ENCODE measurements around the gene CTSF. TPM values are rescaled to one million over a fixed set of nuclear protein-coding genes. Genes with fewer than 3 reads are reported as not detected.

CTSF gene
- total and polyA plus RNA-seq, 2 of the 8 experiments (the other 6 are each of a cell fraction or from before 2014, with no cell fraction given), result 0.58 to 2.3 TPM

DNA sequence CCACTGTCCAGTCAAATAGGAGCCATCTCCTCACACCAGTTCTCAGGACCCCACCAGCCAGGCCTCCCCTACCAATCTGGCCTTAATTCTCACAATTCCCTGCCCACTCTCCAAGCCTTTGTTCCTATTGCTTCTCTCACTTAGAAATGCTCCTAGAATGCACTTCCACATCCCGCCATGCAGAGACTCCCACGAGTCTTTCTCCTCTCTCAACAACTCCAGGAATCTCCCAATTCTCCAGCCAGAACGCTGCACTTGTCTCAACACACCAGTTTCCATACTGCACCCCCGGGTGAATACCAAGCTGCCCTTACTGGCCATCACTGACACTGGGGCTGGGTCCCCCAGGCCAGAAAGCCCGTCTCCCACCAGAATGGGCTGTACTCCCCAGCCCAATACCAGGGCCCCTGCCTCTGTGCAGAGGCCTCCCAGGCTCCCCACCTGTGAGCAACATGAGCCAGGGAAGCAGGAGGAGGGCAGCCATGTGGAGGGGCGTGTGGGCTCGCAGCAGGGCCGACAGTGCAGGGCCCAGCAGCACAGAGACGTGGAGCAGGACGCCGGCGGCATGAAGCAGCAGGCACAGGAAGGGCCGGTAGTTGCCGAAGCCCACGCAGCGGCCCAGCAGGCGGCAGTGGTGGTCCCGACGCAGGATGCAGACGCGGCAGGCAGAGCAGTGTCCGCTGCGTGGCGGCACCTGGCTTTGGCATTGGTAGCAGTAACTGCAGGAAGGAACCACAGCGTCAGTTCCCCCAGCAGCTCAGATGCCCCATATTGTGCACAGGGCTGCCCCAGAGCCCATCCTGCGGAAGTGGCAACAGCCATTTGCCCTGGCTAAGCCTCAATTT, 24.9 kb downstream of the CTSF start (continued):
- TF ChIP-seq, protein P1, sequence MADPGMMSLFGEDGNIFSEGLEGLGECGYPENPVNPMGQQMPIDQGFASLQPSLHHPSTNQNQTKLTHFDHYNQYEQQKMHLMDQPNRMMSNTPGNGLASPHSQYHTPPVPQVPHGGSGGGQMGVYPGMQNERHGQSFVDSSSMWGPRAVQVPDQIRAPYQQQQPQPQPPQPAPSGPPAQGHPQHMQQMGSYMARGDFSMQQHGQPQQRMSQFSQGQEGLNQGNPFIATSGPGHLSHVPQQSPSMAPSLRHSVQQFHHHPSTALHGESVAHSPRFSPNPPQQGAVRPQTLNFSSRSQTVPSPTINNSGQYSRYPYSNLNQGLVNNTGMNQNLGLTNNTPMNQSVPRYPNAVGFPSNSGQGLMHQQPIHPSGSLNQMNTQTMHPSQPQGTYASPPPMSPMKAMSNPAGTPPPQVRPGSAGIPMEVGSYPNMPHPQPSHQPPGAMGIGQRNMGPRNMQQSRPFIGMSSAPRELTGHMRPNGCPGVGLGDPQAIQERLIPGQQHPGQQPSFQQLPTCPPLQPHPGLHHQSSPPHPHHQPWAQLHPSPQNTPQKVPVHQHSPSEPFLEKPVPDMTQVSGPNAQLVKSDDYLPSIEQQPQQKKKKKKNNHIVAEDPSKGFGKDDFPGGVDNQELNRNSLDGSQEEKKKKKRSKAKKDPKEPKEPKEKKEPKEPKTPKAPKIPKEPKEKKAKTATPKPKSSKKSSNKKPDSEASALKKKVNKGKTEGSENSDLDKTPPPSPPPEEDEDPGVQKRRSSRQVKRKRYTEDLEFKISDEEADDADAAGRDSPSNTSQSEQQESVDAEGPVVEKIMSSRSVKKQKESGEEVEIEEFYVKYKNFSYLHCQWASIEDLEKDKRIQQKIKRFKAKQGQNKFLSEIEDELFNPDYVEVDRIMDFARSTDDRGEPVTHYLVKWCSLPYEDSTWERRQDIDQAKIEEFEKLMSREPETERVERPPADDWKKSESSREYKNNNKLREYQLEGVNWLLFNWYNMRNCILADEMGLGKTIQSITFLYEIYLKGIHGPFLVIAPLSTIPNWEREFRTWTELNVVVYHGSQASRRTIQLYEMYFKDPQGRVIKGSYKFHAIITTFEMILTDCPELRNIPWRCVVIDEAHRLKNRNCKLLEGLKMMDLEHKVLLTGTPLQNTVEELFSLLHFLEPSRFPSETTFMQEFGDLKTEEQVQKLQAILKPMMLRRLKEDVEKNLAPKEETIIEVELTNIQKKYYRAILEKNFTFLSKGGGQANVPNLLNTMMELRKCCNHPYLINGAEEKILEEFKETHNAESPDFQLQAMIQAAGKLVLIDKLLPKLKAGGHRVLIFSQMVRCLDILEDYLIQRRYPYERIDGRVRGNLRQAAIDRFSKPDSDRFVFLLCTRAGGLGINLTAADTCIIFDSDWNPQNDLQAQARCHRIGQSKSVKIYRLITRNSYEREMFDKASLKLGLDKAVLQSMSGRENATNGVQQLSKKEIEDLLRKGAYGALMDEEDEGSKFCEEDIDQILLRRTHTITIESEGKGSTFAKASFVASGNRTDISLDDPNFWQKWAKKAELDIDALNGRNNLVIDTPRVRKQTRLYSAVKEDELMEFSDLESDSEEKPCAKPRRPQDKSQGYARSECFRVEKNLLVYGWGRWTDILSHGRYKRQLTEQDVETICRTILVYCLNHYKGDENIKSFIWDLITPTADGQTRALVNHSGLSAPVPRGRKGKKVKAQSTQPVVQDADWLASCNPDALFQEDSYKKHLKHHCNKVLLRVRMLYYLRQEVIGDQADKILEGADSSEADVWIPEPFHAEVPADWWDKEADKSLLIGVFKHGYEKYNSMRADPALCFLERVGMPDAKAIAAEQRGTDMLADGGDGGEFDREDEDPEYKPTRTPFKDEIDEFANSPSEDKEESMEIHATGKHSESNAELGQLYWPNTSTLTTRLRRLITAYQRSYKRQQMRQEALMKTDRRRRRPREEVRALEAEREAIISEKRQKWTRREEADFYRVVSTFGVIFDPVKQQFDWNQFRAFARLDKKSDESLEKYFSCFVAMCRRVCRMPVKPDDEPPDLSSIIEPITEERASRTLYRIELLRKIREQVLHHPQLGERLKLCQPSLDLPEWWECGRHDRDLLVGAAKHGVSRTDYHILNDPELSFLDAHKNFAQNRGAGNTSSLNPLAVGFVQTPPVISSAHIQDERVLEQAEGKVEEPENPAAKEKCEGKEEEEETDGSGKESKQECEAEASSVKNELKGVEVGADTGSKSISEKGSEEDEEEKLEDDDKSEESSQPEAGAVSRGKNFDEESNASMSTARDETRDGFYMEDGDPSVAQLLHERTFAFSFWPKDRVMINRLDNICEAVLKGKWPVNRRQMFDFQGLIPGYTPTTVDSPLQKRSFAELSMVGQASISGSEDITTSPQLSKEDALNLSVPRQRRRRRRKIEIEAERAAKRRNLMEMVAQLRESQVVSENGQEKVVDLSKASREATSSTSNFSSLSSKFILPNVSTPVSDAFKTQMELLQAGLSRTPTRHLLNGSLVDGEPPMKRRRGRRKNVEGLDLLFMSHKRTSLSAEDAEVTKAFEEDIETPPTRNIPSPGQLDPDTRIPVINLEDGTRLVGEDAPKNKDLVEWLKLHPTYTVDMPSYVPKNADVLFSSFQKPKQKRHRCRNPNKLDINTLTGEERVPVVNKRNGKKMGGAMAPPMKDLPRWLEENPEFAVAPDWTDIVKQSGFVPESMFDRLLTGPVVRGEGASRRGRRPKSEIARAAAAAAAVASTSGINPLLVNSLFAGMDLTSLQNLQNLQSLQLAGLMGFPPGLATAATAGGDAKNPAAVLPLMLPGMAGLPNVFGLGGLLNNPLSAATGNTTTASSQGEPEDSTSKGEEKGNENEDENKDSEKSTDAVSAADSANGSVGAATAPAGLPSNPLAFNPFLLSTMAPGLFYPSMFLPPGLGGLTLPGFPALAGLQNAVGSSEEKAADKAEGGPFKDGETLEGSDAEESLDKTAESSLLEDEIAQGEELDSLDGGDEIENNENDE (IDR thresholded peaks at IDR 0.05; ENCODE audit: insufficient replicate concordance, low read length), result no peak

Data from H1 (cell line).